Nephron (organoid): Measurements from ENCODE around the gene RCAN2.

Experiments used
- H3K27ac Mint-ChIP-seq, 3 experiments: 2 replicates each; pipeline ENCODE4 v1.8.0; 2020; ENCODE audit warnings: mixed read lengths in 3 of 3, mild to moderate bottlenecking in 2 of 3, moderate library complexity in 1 of 3
- H3K27me3 Mint-ChIP-seq: 2 replicates; pipeline ENCODE4 v1.8.0; 2021; ENCODE audit warnings: low read depth, mild to moderate bottlenecking, moderate library complexity, mixed read lengths
- H3K36me3 Mint-ChIP-seq: 2 replicates; pipeline ENCODE4 v1.8.0; 2020; ENCODE audit warnings: low read depth, mixed read lengths
- H3K4me1 Mint-ChIP-seq: 2 replicates; pipeline ENCODE4 v1.8.0; 2020; ENCODE audit warnings: mixed read lengths
- H3K4me3 Mint-ChIP-seq, 3 experiments: 2 replicates each; pipeline ENCODE4 v1.8.0; 2020; ENCODE audit warnings: mild to moderate bottlenecking in 3 of 3, mixed read lengths in 3 of 3, moderate library complexity in 2 of 3
- H3K9me3 Mint-ChIP-seq: 2 replicates; pipeline ENCODE4 v1.8.0; 2020; ENCODE audit warnings: mixed read lengths
- CTCF ChIP-seq, 3 experiments: fragments of 200-600 bp; sonication (generic); IDR thresholded peaks; one replicate each; pipeline ENCODE4 v1.5.0; 2021; ENCODE audit warnings: antibody characterized with exemption in 3 of 3; ENCODE audit not compliant: unreplicated experiment in 3 of 3

Gene RCAN2

GRCh38 chr6:46281110-46281509, 210.1 kb downstream of the RCAN2 start:
- no peak for TF ChIP-seq CTCF (IDR thresholded peaks at IDR 0.05; ENCODE audit: unreplicated experiment in 3 of 3)
- no peak overlapping the region for H3K4me3 Mint-ChIP-seq
- H3K27ac Mint-ChIP-seq = peak overlapping the region in 2 of 3 experiments; percentile 4 to 47
- H3K27me3 Mint-ChIP-seq = peaks cover 5% of the 10 kb centered on the region
- H3K4me1 Mint-ChIP-seq = peaks cover 30% of the 10 kb centered on the region
- H3K9me3 Mint-ChIP-seq = no peaks in the 10 kb centered on the region
- H3K36me3 Mint-ChIP-seq = no peaks in the 10 kb centered on the region

GRCh38 chr6:46279874-46280273, 211.4 kb downstream of the RCAN2 start:
- no peaks in the 10 kb centered on the region for H3K36me3 Mint-ChIP-seq
- peaks cover 28% of the 10 kb centered on the region for H3K4me1 Mint-ChIP-seq
- H3K27ac Mint-ChIP-seq = no peak overlapping the region
- H3K27me3 Mint-ChIP-seq = peaks cover 5% of the 10 kb centered on the region
- H3K4me3 Mint-ChIP-seq = no peak overlapping the region
- H3K9me3 Mint-ChIP-seq = no peaks in the 10 kb centered on the region
- TF ChIP-seq CTCF (IDR thresholded peaks at IDR 0.05; ENCODE audit: unreplicated experiment in 3 of 3) = no peak

- Mint-ChIP-seq H3K4me3 (no peak overlapping the region), H3K9me3 (no peaks in the 10 kb centered on the region), H3K27ac (peak overlapping the region; percentile 7 to 23 (median 9)), H3K4me1 (peaks cover 28% of the 10 kb centered on the region), H3K27me3 (no peaks in the 10 kb centered on the region), H3K36me3 (no peaks in the 10 kb centered on the region)
- TF ChIP-seq CTCF (IDR thresholded peaks at IDR 0.05; ENCODE audit: unreplicated experiment in 3 of 3) = no peak
Measured at GRCh38 chr6:46276576-46277142, 214.6 kb downstream of the RCAN2 start.

- Mint-ChIP-seq H3K27me3 (no peaks in the 10 kb centered on the region), H3K4me1 (peaks cover 12% of the 10 kb centered on the region)
Measured at GRCh38 chr6:46274502-46274901, 216.7 kb downstream of the RCAN2 start.

GRCh38 chr6:46273911-46274310, 217.3 kb downstream of the RCAN2 start:
- TF ChIP-seq CTCF (IDR thresholded peaks at IDR 0.05; ENCODE audit: unreplicated experiment in 3 of 3) = no peak
- no peaks in the 10 kb centered on the region for H3K36me3 Mint-ChIP-seq
- no peaks in the 10 kb centered on the region for H3K27me3 Mint-ChIP-seq
- H3K27ac Mint-ChIP-seq = no peak overlapping the region
- no peak overlapping the region for H3K4me3 Mint-ChIP-seq
- no peaks in the 10 kb centered on the region for H3K9me3 Mint-ChIP-seq
- peaks cover 18% of the 10 kb centered on the region for H3K4me1 Mint-ChIP-seq

More at GRCh38 chr6:46274502-46274901, 216.7 kb downstream of the RCAN2 start:
- Mint-ChIP-seq H3K9me3 (no peaks in the 10 kb centered on the region), H3K4me3 (no peak overlapping the region), H3K36me3 (no peaks in the 10 kb centered on the region), H3K27ac (no peak overlapping the region)
- no peak for TF ChIP-seq CTCF (IDR thresholded peaks at IDR 0.05; ENCODE audit: unreplicated experiment in 3 of 3)

- no peaks in the 10 kb centered on the region for H3K9me3 Mint-ChIP-seq
- H3K4me3 Mint-ChIP-seq = no peak overlapping the region
- H3K27me3 Mint-ChIP-seq = no peaks in the 10 kb centered on the region
- H3K4me1 Mint-ChIP-seq = peaks cover 22% of the 10 kb centered on the region
- no peaks in the 10 kb centered on the region for H3K36me3 Mint-ChIP-seq
- no peak overlapping the region for H3K27ac Mint-ChIP-seq
- TF ChIP-seq CTCF (IDR thresholded peaks at IDR 0.05; ENCODE audit: unreplicated experiment in 3 of 3) = no peak
Measured at GRCh38 chr6:46271728-46272127, 219.5 kb downstream of the RCAN2 start.
